HFFc6 (cell line): ENCODE results near the gene FOXC2. TPM values are rescaled to one million over a fixed set of nuclear protein-coding genes. Genes with fewer than 3 reads are reported as not detected.

Experiments
- DNase-seq: peaks from one replicate; pipeline ENCODE4 v3.0.0-alpha.2; 2018
- H3K27ac Mint-ChIP-seq: 2 replicates; pipeline ENCODE4 v1.8.0; 2020; ENCODE audit warnings: mild to moderate bottlenecking, mixed read lengths
- H3K27me3 Mint-ChIP-seq: 2 replicates; pipeline ENCODE4 v1.8.0; 2021; ENCODE audit warnings: mild to moderate bottlenecking, moderate library complexity, mixed read lengths; ENCODE audit not compliant: insufficient read depth
- H3K36me3 Mint-ChIP-seq: 2 replicates; pipeline ENCODE4 v1.8.0; 2021; ENCODE audit warnings: low read depth, mixed read lengths
- H3K4me1 Mint-ChIP-seq: 2 replicates; pipeline ENCODE4 v1.8.0; 2020; ENCODE audit warnings: low read depth, mixed read lengths
- H3K4me3 Mint-ChIP-seq: 2 replicates; pipeline ENCODE4 v1.8.0; 2020; ENCODE audit warnings: mild to moderate bottlenecking, moderate library complexity, mixed read lengths
- H3K9me3 Mint-ChIP-seq: 2 replicates; pipeline ENCODE4 v1.8.0; 2020; ENCODE audit warnings: mild to moderate bottlenecking, mixed read lengths
- CTCF ChIP-seq: fragments of 200-600 bp; sonication (generic); IDR thresholded peaks from 2 replicates; pipeline ENCODE4 v1.5.0; 2021; ENCODE audit warnings: antibody characterized with exemption, mild to moderate bottlenecking
- total RNA-seq, 6 experiments: library from RNA; stranded (reverse); fragmentation: NEBNext Ultra II Directional; extraction: Animal tissue kit (Norgen Biotek cat#: 25700); gene quantifications; 2 replicates in 1 of 6; 3 replicates in 5 of 6; pipeline ENCODE4 v1.2.3, GENCODE V29; 2021

Gene FOXC2
- total RNA-seq, 6 experiments from 2014 or later, result 6.3 to 8.4 (median 7.9) TPM

DNA sequence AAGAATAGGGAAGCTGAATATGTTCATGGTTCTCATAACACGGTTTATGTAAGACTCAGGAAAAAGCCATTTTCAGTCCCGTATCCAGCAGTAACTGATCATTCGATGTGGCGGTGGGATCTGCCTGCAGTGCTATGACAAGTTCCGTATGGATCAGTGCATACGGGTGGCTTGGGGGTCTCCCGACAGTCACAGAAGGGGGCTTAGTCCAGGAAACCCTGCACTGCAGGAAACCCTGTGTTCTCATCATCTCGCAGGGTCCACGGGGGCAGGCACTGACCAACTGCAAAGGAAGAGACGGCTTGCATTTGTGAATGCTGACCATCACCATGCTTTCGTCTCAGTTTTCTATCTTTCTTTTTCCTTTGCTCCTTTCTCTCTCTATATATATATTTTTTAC is 19.3 kb upstream of the FOXC2 start:
- DNase-seq, result no peak

GRCh38 chr16:86549076-86549892 is 17.3 kb upstream of the FOXC2 start:
- no peak overlapping the region for H3K4me3 Mint-ChIP-seq
- H3K9me3 Mint-ChIP-seq, result peaks cover 6% of the 10 kb centered on the region; the same call in 1 of the 2 replicates
- no peak; the same call in 1 of the 2 replicates for TF ChIP-seq CTCF
- H3K36me3 Mint-ChIP-seq, result peaks cover 27% of the 10 kb centered on the region
- no peak for DNase-seq
- H3K27ac Mint-ChIP-seq, result no peak overlapping the region
- H3K4me1 Mint-ChIP-seq, result peaks cover 7% of the 10 kb centered on the region
- H3K27me3 Mint-ChIP-seq, result no peaks in the 10 kb centered on the region

More for the DNA sequence above, 19.3 kb upstream of the FOXC2 start:
- peaks cover 24% of the 10 kb centered on the region for H3K36me3 Mint-ChIP-seq
- no peak for TF ChIP-seq CTCF
- H3K27ac Mint-ChIP-seq, result no peak overlapping the region
- H3K27me3 Mint-ChIP-seq, result no peaks in the 10 kb centered on the region
- no peak overlapping the region for H3K4me3 Mint-ChIP-seq
- no peaks in the 10 kb centered on the region for H3K4me1 Mint-ChIP-seq
- no peaks in the 10 kb centered on the region for H3K9me3 Mint-ChIP-seq

DNA sequence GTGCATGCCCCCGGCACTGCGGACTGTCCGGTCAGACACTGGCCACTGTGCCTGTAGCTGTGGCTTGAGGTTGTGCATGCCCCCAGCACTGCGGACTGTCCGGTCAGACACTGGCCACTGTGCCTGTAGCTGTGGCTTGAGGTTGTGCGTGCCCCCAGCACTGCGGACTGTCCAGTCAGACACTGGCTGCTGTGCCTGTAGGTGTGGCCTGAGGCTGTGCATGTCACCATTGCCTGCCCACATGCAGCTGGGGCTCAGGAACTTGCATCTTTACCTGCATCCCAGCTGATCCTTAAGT is 16.8 kb upstream of the FOXC2 start:
- Mint-ChIP-seq H3K4me1 (peaks cover 9% of the 10 kb centered on the region), H3K36me3 (peaks cover 27% of the 10 kb centered on the region), H3K27me3 (no peaks in the 10 kb centered on the region), H3K4me3 (no peak overlapping the region), H3K27ac (no peak overlapping the region), H3K9me3 (peaks cover 6% of the 10 kb centered on the region; the same call in 1 of the 2 replicates)
- DNase-seq, result no peak
- no peak for TF ChIP-seq CTCF

DNA sequence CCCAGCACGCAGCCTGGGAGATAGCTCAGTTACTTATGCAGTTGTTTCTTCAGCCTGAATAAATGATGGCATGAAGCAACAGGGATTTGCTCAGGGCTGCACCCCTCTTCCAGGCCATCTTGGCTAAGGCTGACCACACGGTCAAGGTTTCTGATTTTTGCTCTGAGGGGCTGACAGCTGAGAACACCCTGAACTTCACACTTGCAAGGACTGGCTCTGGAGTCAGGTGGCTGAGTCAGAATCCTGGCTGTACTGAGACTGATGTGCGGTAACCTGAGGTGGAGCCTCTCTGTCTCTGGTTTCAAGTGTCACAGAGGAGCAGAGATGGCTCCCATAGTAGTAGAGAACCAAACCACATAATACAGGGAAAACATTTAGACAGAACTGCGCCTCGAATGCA is 16.3 kb upstream of the FOXC2 start:
- Mint-ChIP-seq H3K36me3 (peaks cover 24% of the 10 kb centered on the region), H3K4me3 (no peak overlapping the region), H3K4me1 (peaks cover 10% of the 10 kb centered on the region)

GRCh38 chr16:86553356-86553755 is 13.3 kb upstream of the FOXC2 start:
- H3K36me3 Mint-ChIP-seq, result peaks cover 13% of the 10 kb centered on the region
- peaks cover 26% of the 10 kb centered on the region for H3K4me1 Mint-ChIP-seq
- no peak overlapping the region for H3K27ac Mint-ChIP-seq
- DNase-seq, result no peak
- no peak overlapping the region; the same call in 1 of the 2 replicates for H3K4me3 Mint-ChIP-seq
- H3K9me3 Mint-ChIP-seq, result peaks cover 6% of the 10 kb centered on the region; the same call in 1 of the 2 replicates
- peaks cover 5% of the 10 kb centered on the region; the same call in 1 of the 2 replicates for H3K27me3 Mint-ChIP-seq
- no peak for TF ChIP-seq CTCF

More for the DNA sequence above, 16.3 kb upstream of the FOXC2 start:
- Mint-ChIP-seq H3K27me3 (no peaks in the 10 kb centered on the region), H3K9me3 (peaks cover 6% of the 10 kb centered on the region; the same call in 1 of the 2 replicates), H3K27ac (no peak overlapping the region)
- DNase-seq, result no peak
- no peak for TF ChIP-seq CTCF
